OCI-LY7 (cell line): ENCODE measurements around the gene PLA2G4A.

Experiments used
- EZH2phosphoT487 ChIP-seq: fragments of 200-600 bp; sonication (generic); IDR thresholded peaks from 2 replicates; pipeline ENCODE4 v1.6.1; 2018; ENCODE audit warnings: low read depth, borderline replicate concordance, mild to moderate bottlenecking, mixed run types, antibody characterized with exemption, low read length, moderate library complexity, mixed read lengths
- TF ChIP-seq, protein P1 (sequence below): fragments of 200-600 bp; sonication (generic); conservative IDR thresholded peaks from 2 replicates; pipeline ENCODE4 v1.5.1; 2014; ENCODE audit warnings: mild to moderate bottlenecking, antibody characterized with exemption, low read length, moderate library complexity, mixed read lengths

DNA sequence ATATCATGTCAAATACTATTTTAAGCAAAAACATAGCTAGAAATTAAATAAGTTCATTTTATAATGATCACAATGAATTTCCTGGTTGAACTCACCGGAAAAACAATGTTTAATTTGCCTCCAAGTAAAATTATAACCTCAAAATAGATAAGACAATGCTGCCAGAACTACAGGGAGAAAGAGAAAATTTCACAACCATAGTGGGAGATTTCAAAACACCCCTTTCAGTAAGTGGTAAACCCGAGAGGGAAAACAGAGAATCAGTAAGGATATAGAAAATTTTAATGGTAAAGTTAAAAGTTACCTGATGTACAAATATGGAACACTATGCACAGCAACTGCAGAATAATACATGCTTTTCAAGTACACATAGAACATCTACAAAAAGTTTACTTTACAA lies 43.2 kb upstream of the PLA2G4A start:
- TF ChIP-seq, protein P1, sequence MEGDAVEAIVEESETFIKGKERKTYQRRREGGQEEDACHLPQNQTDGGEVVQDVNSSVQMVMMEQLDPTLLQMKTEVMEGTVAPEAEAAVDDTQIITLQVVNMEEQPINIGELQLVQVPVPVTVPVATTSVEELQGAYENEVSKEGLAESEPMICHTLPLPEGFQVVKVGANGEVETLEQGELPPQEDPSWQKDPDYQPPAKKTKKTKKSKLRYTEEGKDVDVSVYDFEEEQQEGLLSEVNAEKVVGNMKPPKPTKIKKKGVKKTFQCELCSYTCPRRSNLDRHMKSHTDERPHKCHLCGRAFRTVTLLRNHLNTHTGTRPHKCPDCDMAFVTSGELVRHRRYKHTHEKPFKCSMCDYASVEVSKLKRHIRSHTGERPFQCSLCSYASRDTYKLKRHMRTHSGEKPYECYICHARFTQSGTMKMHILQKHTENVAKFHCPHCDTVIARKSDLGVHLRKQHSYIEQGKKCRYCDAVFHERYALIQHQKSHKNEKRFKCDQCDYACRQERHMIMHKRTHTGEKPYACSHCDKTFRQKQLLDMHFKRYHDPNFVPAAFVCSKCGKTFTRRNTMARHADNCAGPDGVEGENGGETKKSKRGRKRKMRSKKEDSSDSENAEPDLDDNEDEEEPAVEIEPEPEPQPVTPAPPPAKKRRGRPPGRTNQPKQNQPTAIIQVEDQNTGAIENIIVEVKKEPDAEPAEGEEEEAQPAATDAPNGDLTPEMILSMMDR, result no peak
- TF ChIP-seq EZH2phosphoT487, result no peak
